GM18951 (cell line): ENCODE results near the gene AP1B1.
"Not testable (repeated sequence)": the region's sequence is repeated elsewhere in the genome, so short reads cannot be mapped to it uniquely, and the experiment has no call there.

Experiments
- POLR2A ChIP-seq: IDR thresholded peaks from 4 replicates; pipeline ENCODE4 v1.6.1; 2011; ENCODE audit warnings: mild to moderate bottlenecking; ENCODE audit not compliant: insufficient read length, insufficient read depth; ENCODE audit errors: extremely low read depth
- in situ Hi-C: fragments of 300-500 bp; cut with MboI; formaldehyde crosslinking; loops from one replicate; pipeline ENCODE4 v1.12.0; 2022; ENCODE audit warnings: low sequenced_read_pairs, mixed read lengths, inconsistent platforms; ENCODE audit not compliant: unreplicated experiment

The AP1B1 gene

GRCh38 chr22:29387921-29388758, at the start of gene AP1B1:
TSS of gene AP1B1 (minus strand) at chr22:29388570. CDS start at chr22:29367243, 21,327 bp downstream.
- peak; percentile 95 for TF ChIP-seq POLR2A
- in situ Hi-C loops: no loop called here

- in situ Hi-C loops: no loop called here
- no peak for TF ChIP-seq POLR2A
These were observed 47.1 kb upstream of the AP1B1 start for GRCh38 chr22:29435236-29436136.

GRCh38 chr22:29434288-29434687, 45.9 kb upstream of the AP1B1 start:
- TF ChIP-seq POLR2A: no peak
- in situ Hi-C loops: no loop called here

- in situ Hi-C loops: no loop called here
- no peak for TF ChIP-seq POLR2A
These were observed 45.5 kb upstream of the AP1B1 start for GRCh38 chr22:29433856-29434255.

GRCh38 chr22:29431986-29432385, 43.6 kb upstream of the AP1B1 start:
- in situ Hi-C loops: no loop called here
- no peak for TF ChIP-seq POLR2A

- in situ Hi-C loops: no loop called here
- no peak for TF ChIP-seq POLR2A
These were observed 38.9 kb upstream of the AP1B1 start for GRCh38 chr22:29427176-29427760.

- TF ChIP-seq POLR2A: no peak
- in situ Hi-C loops: no loop called here
These were observed 38.1 kb upstream of the AP1B1 start for GRCh38 chr22:29426476-29426875.

- in situ Hi-C loops: loop anchor here (5.0 kb wide), 1 partner anchor 56 kb away; no protein-coding TSS in a partner anchor
These were observed 30.3 kb upstream of the AP1B1 start for GRCh38 chr22:29418704-29419103.

GRCh38 chr22:29414951-29415591, 26.7 kb upstream of the AP1B1 start:
- in situ Hi-C loops: loop anchor here (5.0 kb wide), 1 partner anchor 53 kb away; no protein-coding TSS in a partner anchor

- in situ Hi-C loops: not testable (repeated sequence)
These were observed 24.4 kb upstream of the AP1B1 start for GRCh38 chr22:29412772-29413171.

GRCh38 chr22:29411569-29412211, 23.3 kb upstream of the AP1B1 start:
- in situ Hi-C loops: not testable (repeated sequence)

GRCh38 chr22:29408940-29409339, 20.6 kb upstream of the AP1B1 start:
- TF ChIP-seq POLR2A: no peak
- in situ Hi-C loops: no loop called here

- in situ Hi-C loops: not testable (repeated sequence)
These were observed 13.2 kb upstream of the AP1B1 start for GRCh38 chr22:29401538-29401937.
